ENCODE measurements around the gene FAM200A. TPM values are rescaled to one million over a fixed set of nuclear protein-coding genes. Genes with fewer than 3 reads are reported as not detected.
"Not testable (repeated sequence)": the region's sequence is repeated elsewhere in the genome, so short reads cannot be mapped to it uniquely, and the experiment has no call there.

The FAM200A gene
- total and polyA plus RNA-seq, 4 donors = 1.0 to 4.6 (median 2.1) TPM

DNA sequence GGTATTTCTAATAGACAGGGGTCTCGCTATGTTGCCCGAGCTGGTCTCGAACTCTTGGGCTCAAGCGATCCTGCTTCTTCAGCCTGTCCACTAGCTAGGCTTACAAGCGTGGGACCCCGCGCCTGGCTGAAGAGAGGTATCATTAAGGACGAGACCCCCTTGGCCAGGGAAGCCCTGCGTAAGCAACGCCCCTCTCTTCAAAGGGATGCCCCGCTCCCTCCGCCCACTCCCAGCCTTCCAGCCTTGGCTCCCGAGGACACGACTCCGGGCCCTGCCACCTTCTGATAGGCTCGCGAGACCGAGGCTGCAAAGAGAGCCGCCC, 47.7 kb downstream of the FAM200A start:
- WGBS = 11% methylated on average over 19 of the region's 19 CpGs
- peaks cover 5 to 27% (median 24%) of the 10 kb centered on the region in 4 donors for H3K4me1 ChIP-seq (ENCODE audit: control insufficient read depth in 4 of 4, insufficient read depth in 4 of 4, low read length in 3 of 4)
- H3K27ac ChIP-seq (ENCODE audit: low read depth in 1 of 2, low read length in 2 of 2) = peak overlapping the region; percentile 94 to 98
- peak overlapping the region; percentile 80 to 98 (median 88) for H3K4me3 ChIP-seq (ENCODE audit: low read depth in 1 of 3, low read length in 3 of 3)
- H3K9me3 ChIP-seq (ENCODE audit: control insufficient read depth in 4 of 4, low read length in 3 of 4) = no peaks in the 10 kb centered on the region
- DNase-seq (ENCODE audit: low spot score) = no peak
- peaks cover 0 to 2% (median 0%) of the 10 kb centered on the region in 4 donors for H3K36me3 ChIP-seq (ENCODE audit: control insufficient read depth in 4 of 4, insufficient read depth in 3 of 4, low read depth in 1 of 4, low read length in 3 of 4)
- TF ChIP-seq, protein P1, sequence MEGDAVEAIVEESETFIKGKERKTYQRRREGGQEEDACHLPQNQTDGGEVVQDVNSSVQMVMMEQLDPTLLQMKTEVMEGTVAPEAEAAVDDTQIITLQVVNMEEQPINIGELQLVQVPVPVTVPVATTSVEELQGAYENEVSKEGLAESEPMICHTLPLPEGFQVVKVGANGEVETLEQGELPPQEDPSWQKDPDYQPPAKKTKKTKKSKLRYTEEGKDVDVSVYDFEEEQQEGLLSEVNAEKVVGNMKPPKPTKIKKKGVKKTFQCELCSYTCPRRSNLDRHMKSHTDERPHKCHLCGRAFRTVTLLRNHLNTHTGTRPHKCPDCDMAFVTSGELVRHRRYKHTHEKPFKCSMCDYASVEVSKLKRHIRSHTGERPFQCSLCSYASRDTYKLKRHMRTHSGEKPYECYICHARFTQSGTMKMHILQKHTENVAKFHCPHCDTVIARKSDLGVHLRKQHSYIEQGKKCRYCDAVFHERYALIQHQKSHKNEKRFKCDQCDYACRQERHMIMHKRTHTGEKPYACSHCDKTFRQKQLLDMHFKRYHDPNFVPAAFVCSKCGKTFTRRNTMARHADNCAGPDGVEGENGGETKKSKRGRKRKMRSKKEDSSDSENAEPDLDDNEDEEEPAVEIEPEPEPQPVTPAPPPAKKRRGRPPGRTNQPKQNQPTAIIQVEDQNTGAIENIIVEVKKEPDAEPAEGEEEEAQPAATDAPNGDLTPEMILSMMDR (IDR thresholded peaks at IDR 0.05; ENCODE audit: low read depth, low read length, missing input control) = no peak
- TF ChIP-seq SP1 (IDR thresholded peaks at IDR 0.05) (no peak), RAD21 (IDR thresholded peaks at IDR 0.05) (no peak), FOXA2 (IDR thresholded peaks at IDR 0.05) (no peak), RXRA (IDR thresholded peaks at IDR 0.05) (no peak), EGR1 (IDR thresholded peaks at IDR 0.05; ENCODE audit: low read depth in 2 of 2) (peak in 1 of 2 donors; percentile 69), TAF1 (conservative IDR thresholded peaks at IDR 0.05) (no peak), FOXA1 (IDR thresholded peaks at IDR 0.05) (no peak)
- TF ChIP-seq, protein P2, sequence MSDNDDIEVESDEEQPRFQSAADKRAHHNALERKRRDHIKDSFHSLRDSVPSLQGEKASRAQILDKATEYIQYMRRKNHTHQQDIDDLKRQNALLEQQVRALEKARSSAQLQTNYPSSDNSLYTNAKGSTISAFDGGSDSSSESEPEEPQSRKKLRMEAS (IDR thresholded peaks at IDR 0.05) = no peak
- TF ChIP-seq, protein P3, sequence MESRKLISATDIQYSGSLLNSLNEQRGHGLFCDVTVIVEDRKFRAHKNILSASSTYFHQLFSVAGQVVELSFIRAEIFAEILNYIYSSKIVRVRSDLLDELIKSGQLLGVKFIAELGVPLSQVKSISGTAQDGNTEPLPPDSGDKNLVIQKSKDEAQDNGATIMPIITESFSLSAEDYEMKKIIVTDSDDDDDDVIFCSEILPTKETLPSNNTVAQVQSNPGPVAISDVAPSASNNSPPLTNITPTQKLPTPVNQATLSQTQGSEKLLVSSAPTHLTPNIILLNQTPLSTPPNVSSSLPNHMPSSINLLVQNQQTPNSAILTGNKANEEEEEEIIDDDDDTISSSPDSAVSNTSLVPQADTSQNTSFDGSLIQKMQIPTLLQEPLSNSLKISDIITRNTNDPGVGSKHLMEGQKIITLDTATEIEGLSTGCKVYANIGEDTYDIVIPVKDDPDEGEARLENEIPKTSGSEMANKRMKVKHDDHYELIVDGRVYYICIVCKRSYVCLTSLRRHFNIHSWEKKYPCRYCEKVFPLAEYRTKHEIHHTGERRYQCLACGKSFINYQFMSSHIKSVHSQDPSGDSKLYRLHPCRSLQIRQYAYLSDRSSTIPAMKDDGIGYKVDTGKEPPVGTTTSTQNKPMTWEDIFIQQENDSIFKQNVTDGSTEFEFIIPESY (IDR thresholded peaks at IDR 0.05) = peak; percentile 90
- H3K27me3 ChIP-seq (ENCODE audit: control insufficient read depth in 4 of 4, insufficient read depth in 4 of 4, low read length in 3 of 4) = no peaks in the 10 kb centered on the region
- H3K9ac ChIP-seq (ENCODE audit: low read depth in 1 of 2, low read length in 2 of 2) = no peak overlapping the region

DNA sequence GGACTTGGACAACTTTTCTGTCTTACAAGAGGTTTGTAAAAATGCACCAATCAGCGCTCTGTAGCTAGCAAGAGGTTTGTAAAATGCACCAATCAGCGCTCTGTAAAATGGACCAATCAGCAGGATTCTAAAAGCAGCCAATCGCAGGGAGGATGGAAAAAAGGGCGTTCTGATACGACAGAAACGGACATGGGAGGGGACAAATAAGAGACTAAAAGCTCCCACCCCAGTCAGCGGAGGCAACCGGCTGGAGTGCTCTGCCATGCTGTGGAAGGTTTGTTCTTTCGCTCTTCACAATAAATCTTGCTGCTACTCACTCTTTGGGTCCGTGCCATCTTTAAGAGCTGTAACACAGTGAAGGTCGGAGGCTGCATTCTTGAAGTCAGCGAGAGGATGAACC, 50.7 kb downstream of the FAM200A start:
- not testable (repeated sequence) for DNase-seq (ENCODE audit: low spot score); H3K9ac ChIP-seq (ENCODE audit: low read depth in 1 of 2, low read length in 2 of 2); H3K9me3 ChIP-seq (ENCODE audit: control insufficient read depth in 4 of 4, low read length in 3 of 4); H3K27ac ChIP-seq (ENCODE audit: low read depth in 1 of 2, low read length in 2 of 2); H3K36me3 ChIP-seq (ENCODE audit: control insufficient read depth in 4 of 4, insufficient read depth in 3 of 4, low read depth in 1 of 4, low read length in 3 of 4); H3K27me3 ChIP-seq (ENCODE audit: control insufficient read depth in 4 of 4, insufficient read depth in 4 of 4, low read length in 3 of 4); H3K4me3 ChIP-seq (ENCODE audit: low read depth in 1 of 3, low read length in 3 of 3)
- peaks cover 12 to 35% (median 30%) of the 10 kb centered on the region in 4 donors for H3K4me1 ChIP-seq (ENCODE audit: control insufficient read depth in 4 of 4, insufficient read depth in 4 of 4, low read length in 3 of 4)
- 95% methylated on average over 12 of the region's 12 CpGs for WGBS

DNA sequence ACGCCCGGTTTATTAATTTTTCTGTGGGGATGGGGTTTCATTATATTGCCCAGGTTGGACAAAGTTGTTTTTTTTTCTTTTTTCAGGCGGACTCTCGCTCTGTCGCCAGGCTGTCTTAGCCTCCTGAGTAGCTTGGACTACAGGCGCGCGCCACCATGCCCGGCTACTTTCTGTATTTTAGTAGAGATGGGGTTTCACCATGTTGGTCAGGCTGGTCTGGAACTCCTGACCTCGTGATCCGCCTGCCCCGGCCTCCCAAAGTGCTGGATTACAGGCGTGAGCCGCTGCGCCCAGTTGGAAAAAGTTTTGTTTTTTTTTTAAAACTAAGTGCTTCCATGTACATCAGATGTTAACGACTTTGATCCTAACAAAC, 51.3 kb downstream of the FAM200A start:
- H3K9ac ChIP-seq (ENCODE audit: low read depth in 1 of 2, low read length in 2 of 2) = peak overlapping the region; percentile 66 to 87
- peak overlapping the region; percentile 90 for H3K27ac ChIP-seq (ENCODE audit: low read depth in 1 of 2, low read length in 2 of 2)
- H3K9me3 ChIP-seq (ENCODE audit: control insufficient read depth in 4 of 4, low read length in 3 of 4) = no peaks in the 10 kb centered on the region
- WGBS = 54% methylated on average over 16 of the region's 16 CpGs
- H3K4me3 ChIP-seq (ENCODE audit: low read depth in 1 of 3, low read length in 3 of 3) = peak overlapping the region; percentile 75 to 97 (median 94)
- no peaks in the 10 kb centered on the region for H3K27me3 ChIP-seq (ENCODE audit: control insufficient read depth in 4 of 4, insufficient read depth in 4 of 4, low read length in 3 of 4)
- DNase-seq (ENCODE audit: low spot score) = no peak
- peaks cover 2 to 9% (median 4%) of the 10 kb centered on the region in 4 donors for H3K36me3 ChIP-seq (ENCODE audit: control insufficient read depth in 4 of 4, insufficient read depth in 3 of 4, low read depth in 1 of 4, low read length in 3 of 4)
- H3K4me1 ChIP-seq (ENCODE audit: control insufficient read depth in 4 of 4, insufficient read depth in 4 of 4, low read length in 3 of 4) = peaks cover 9 to 29% (median 24%) of the 10 kb centered on the region in 4 donors
- no peak for TF ChIP-seq NR2F2 (IDR thresholded peaks at IDR 0.05)
- TF ChIP-seq JUND (IDR thresholded peaks at IDR 0.05) = no peak
- no peak for TF ChIP-seq HNF4G (IDR thresholded peaks at IDR 0.05)
- TF ChIP-seq, protein P4, sequence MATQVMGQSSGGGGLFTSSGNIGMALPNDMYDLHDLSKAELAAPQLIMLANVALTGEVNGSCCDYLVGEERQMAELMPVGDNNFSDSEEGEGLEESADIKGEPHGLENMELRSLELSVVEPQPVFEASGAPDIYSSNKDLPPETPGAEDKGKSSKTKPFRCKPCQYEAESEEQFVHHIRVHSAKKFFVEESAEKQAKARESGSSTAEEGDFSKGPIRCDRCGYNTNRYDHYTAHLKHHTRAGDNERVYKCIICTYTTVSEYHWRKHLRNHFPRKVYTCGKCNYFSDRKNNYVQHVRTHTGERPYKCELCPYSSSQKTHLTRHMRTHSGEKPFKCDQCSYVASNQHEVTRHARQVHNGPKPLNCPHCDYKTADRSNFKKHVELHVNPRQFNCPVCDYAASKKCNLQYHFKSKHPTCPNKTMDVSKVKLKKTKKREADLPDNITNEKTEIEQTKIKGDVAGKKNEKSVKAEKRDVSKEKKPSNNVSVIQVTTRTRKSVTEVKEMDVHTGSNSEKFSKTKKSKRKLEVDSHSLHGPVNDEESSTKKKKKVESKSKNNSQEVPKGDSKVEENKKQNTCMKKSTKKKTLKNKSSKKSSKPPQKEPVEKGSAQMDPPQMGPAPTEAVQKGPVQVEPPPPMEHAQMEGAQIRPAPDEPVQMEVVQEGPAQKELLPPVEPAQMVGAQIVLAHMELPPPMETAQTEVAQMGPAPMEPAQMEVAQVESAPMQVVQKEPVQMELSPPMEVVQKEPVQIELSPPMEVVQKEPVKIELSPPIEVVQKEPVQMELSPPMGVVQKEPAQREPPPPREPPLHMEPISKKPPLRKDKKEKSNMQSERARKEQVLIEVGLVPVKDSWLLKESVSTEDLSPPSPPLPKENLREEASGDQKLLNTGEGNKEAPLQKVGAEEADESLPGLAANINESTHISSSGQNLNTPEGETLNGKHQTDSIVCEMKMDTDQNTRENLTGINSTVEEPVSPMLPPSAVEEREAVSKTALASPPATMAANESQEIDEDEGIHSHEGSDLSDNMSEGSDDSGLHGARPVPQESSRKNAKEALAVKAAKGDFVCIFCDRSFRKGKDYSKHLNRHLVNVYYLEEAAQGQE (IDR thresholded peaks at IDR 0.05) = no peak
- TF ChIP-seq, protein P2 (IDR thresholded peaks at IDR 0.05) = no peak
- TF ChIP-seq, protein P1 (IDR thresholded peaks at IDR 0.05; ENCODE audit: low read depth, low read length, missing input control) = no peak
- no peak for TF ChIP-seq FOXA2 (IDR thresholded peaks at IDR 0.05)
- no peak for TF ChIP-seq GABPA (IDR thresholded peaks at IDR 0.05 in 1 of 2, conservative IDR thresholded peaks at IDR 0.05 in 1 of 2)
- TF ChIP-seq, protein P5, sequence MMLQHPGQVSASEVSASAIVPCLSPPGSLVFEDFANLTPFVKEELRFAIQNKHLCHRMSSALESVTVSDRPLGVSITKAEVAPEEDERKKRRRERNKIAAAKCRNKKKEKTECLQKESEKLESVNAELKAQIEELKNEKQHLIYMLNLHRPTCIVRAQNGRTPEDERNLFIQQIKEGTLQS (IDR thresholded peaks at IDR 0.05) = no peak
- no peak for TF ChIP-seq RXRA (IDR thresholded peaks at IDR 0.05)
- no peak for TF ChIP-seq SP1 (IDR thresholded peaks at IDR 0.05)
- TF ChIP-seq HNF4A (conservative IDR thresholded peaks at IDR 0.05) = no peak
- no peak for TF ChIP-seq RAD21 (IDR thresholded peaks at IDR 0.05)
- TF ChIP-seq TAF1 (conservative IDR thresholded peaks at IDR 0.05) = no peak
- TF ChIP-seq EGR1 (IDR thresholded peaks at IDR 0.05; ENCODE audit: low read depth in 2 of 2) = no peak
- no peak for TF ChIP-seq FOXA1 (IDR thresholded peaks at IDR 0.05)

Data from liver (tissue), 9 donors.